IMR-90 (cell line): Measurements from ENCODE around the gene LMTK2. TPM values are rescaled to one million over a fixed set of nuclear protein-coding genes. Genes with fewer than 3 reads are reported as not detected.

Source experiments
- ATAC-seq: fragments of 200-7000 bp; cut with Tn5 transposase; 2 replicates; pipeline ENCODE4 v1.9.1; 2020; ENCODE audit warnings: low read depth, mild to moderate bottlenecking, moderate library complexity
- BruUV-seq: library from RNA; stranded (reverse); fragments of 400-500 nt; replicated peaks from 2 replicates; lab custom pipeline; 2021; lab: Mats Ljungman, UMichigan
- CTCF ChIA-PET: fragments of 300-600 bp; formaldehyde crosslinking; extraction: SDS; loops from one replicate; lab custom pipeline; 2021; ENCODE audit warnings: antibody characterized with exemption; lab: Yijun Ruan, JAX
- POLR2A ChIA-PET: fragments of 300-600 bp; sonication (Branson Sonifier 250); formaldehyde crosslinking; loops from one replicate; lab custom pipeline; 2022; ENCODE audit warnings: antibody characterized with exemption; ENCODE audit not compliant: unreplicated experiment; lab: Charles Lee
- DNase-seq: peaks from one replicate; pipeline ENCODE4 v3.0.0; 2013
- H2AFZ ChIP-seq: replicated peaks from 2 replicates; pipeline ENCODE3; 2013; ENCODE audit warnings: low read length, mild to moderate bottlenecking; ENCODE audit not compliant: poor library complexity
- H2AK5ac ChIP-seq: 2 replicates; pipeline ENCODE4 v1.6.1; 2013; ENCODE audit warnings: low read depth, low read length, inconsistent platforms
- H2AK9ac ChIP-seq: replicated peaks from 2 replicates; pipeline ENCODE3; 2013; ENCODE audit warnings: mild to moderate bottlenecking, low read depth, low read length, moderate library complexity; ENCODE audit not compliant: poor library complexity
- H2BK120ac ChIP-seq: 2 replicates; pipeline ENCODE4 v1.6.1; 2013; ENCODE audit warnings: low read depth, low read length, inconsistent platforms
- H2BK15ac ChIP-seq: 3 replicates; pipeline ENCODE4 v1.6.1; 2013; ENCODE audit warnings: low read depth, low read length, inconsistent platforms
- H2BK20ac ChIP-seq: 2 replicates; pipeline ENCODE4 v1.6.1; 2013; ENCODE audit warnings: low read depth, mild to moderate bottlenecking, inconsistent platforms, low read length, moderate library complexity
- H2BK5ac ChIP-seq: 2 replicates; pipeline ENCODE4 v1.6.1; 2013; ENCODE audit warnings: mild to moderate bottlenecking, low read depth, low read length, inconsistent platforms; ENCODE audit not compliant: poor library complexity, severe bottlenecking
- H3K14ac ChIP-seq: replicated peaks from 2 replicates; pipeline ENCODE4 v1.6.1; 2013; ENCODE audit warnings: low read depth, low read length, inconsistent platforms
- H3K18ac ChIP-seq: 2 replicates; pipeline ENCODE4 v1.6.1; 2013; ENCODE audit warnings: low read depth, low read length, control low read depth
- H3K23ac ChIP-seq: 2 replicates; pipeline ENCODE4 v1.6.1; 2013; ENCODE audit warnings: low read depth, low read length, inconsistent platforms
- H3K27ac ChIP-seq: 2 replicates; pipeline ENCODE4 v1.5.1; 2013; ENCODE audit warnings: mild to moderate bottlenecking, control low read depth, low read length; ENCODE audit not compliant: insufficient read depth
- H3K27me3 ChIP-seq: 2 replicates; pipeline ENCODE4 v1.6.1; 2013; ENCODE audit warnings: low read length; ENCODE audit not compliant: control insufficient read depth, insufficient read depth
- H3K36me3 ChIP-seq: 2 replicates; pipeline ENCODE4 v1.6.1; 2013; ENCODE audit warnings: low read length, mixed read lengths; ENCODE audit not compliant: control insufficient read depth, insufficient read depth
- H3K4ac ChIP-seq: 2 replicates; pipeline ENCODE4 v1.6.1; 2013; ENCODE audit warnings: low read depth, low read length, inconsistent platforms
- H3K4me1 ChIP-seq: 2 replicates; pipeline ENCODE4 v1.6.1; 2013; ENCODE audit warnings: low read length, mixed read lengths; ENCODE audit not compliant: control insufficient read depth, insufficient read depth
- H3K4me2 ChIP-seq: 2 replicates; pipeline ENCODE4 v1.6.1; 2013; ENCODE audit warnings: low read depth, mild to moderate bottlenecking, control low read depth, low read length, moderate library complexity
- H3K4me3 ChIP-seq: 2 replicates; pipeline ENCODE4 v1.5.1; 2013; ENCODE audit warnings: low read depth, mild to moderate bottlenecking, control low read depth, low read length, moderate library complexity; ENCODE audit not compliant: insufficient read depth
- H3K56ac ChIP-seq: 2 replicates; pipeline ENCODE4 v1.6.1; 2013; ENCODE audit warnings: low read length, inconsistent platforms; ENCODE audit not compliant: insufficient read depth; ENCODE audit errors: extremely low read depth
- H3K79me1 ChIP-seq, 2 experiments: 2 replicates each; pipeline ENCODE4 v1.6.1; 2013; ENCODE audit warnings: low read length in 2 of 2, inconsistent platforms in 1 of 2, low read depth in 1 of 2
- H3K9ac ChIP-seq: 2 replicates; pipeline ENCODE4 v1.6.1; 2013; ENCODE audit warnings: low read depth, low read length, control low read depth
- H3K9me1 ChIP-seq: 2 replicates; pipeline ENCODE4 v1.6.1; 2013; ENCODE audit warnings: low read length, inconsistent platforms; ENCODE audit not compliant: insufficient read depth
- H3K9me3 ChIP-seq: 2 replicates; pipeline ENCODE4 v1.6.1; 2013; ENCODE audit warnings: low read length; ENCODE audit not compliant: control insufficient read depth, insufficient read depth
- H4K20me1 ChIP-seq: 2 replicates; pipeline ENCODE4 v1.6.1; 2013; ENCODE audit warnings: low read length, inconsistent platforms; ENCODE audit not compliant: insufficient read depth
- H4K5ac ChIP-seq: 2 replicates; pipeline ENCODE4 v1.6.1; 2013; ENCODE audit warnings: mild to moderate bottlenecking, low read depth, low read length, control low read depth
- H4K8ac ChIP-seq, 2 experiments: 2 replicates each; pipeline ENCODE4 v1.6.1; 2013; ENCODE audit warnings: low read depth in 2 of 2, low read length in 2 of 2, control low read depth in 1 of 2, inconsistent platforms in 1 of 2
- H4K91ac ChIP-seq: 2 replicates; pipeline ENCODE4 v1.6.1; 2013; ENCODE audit warnings: low read depth, low read length, inconsistent platforms; ENCODE audit not compliant: insufficient read depth
- BHLHE40 ChIP-seq: fragments of 150-350 bp; IDR thresholded peaks from 2 replicates; pipeline ENCODE4 v1.6.1; 2016; ENCODE audit warnings: mild to moderate bottlenecking, low read depth, low read length
- CEBPB ChIP-seq: IDR thresholded peaks from 2 replicates; pipeline ENCODE4 v1.6.1; 2012; ENCODE audit warnings: low read depth, low read length, improper control_type of control experiment
- ELK1 ChIP-seq: fragments of 150-350 bp; IDR thresholded peaks from 2 replicates; pipeline ENCODE4 v1.6.1; 2016; ENCODE audit warnings: low read depth, mild to moderate bottlenecking, low read length, moderate library complexity, borderline replicate concordance
- FOS ChIP-seq: fragments of 150-350 bp; IDR thresholded peaks from 2 replicates; pipeline ENCODE4 v1.6.1; 2016; ENCODE audit warnings: low read depth, low read length
- MAFK ChIP-seq: IDR thresholded peaks from 2 replicates; pipeline ENCODE4 v1.6.1; 2012; ENCODE audit warnings: low read depth, low read length, improper control_type of control experiment
- MAZ ChIP-seq: IDR thresholded peaks from 2 replicates; pipeline ENCODE4 v1.6.1; 2012; ENCODE audit warnings: low read depth, mild to moderate bottlenecking, low read length, improper control_type of control experiment, moderate library complexity, borderline replicate concordance
- MXI1 ChIP-seq: IDR thresholded peaks from 2 replicates; pipeline ENCODE4 v1.6.1; 2012; ENCODE audit warnings: low read depth, mild to moderate bottlenecking, low read length, moderate library complexity, borderline replicate concordance
- NFE2L2 ChIP-seq: fragments of 150-350 bp; IDR thresholded peaks from 2 replicates; pipeline ENCODE4 v1.6.1; 2016; ENCODE audit warnings: low read depth, mild to moderate bottlenecking, low read length
- POLR2A ChIP-seq: IDR thresholded peaks from 2 replicates; pipeline ENCODE4 v1.6.1; 2012; ENCODE audit warnings: mild to moderate bottlenecking, low read depth, low read length
- RAD21 ChIP-seq: IDR thresholded peaks from 2 replicates; pipeline ENCODE4 v1.6.1; 2012; ENCODE audit warnings: low read length, improper control_type of control experiment
- RCOR1 ChIP-seq: IDR thresholded peaks from 2 replicates; pipeline ENCODE4 v1.6.1; 2012; ENCODE audit warnings: mild to moderate bottlenecking, low read length, improper control_type of control experiment; ENCODE audit not compliant: insufficient replicate concordance
- RFX5 ChIP-seq: IDR thresholded peaks from 2 replicates; pipeline ENCODE4 v1.8.0; 2012; ENCODE audit warnings: low read depth, mild to moderate bottlenecking, low read length, moderate library complexity
- SMC3 ChIP-seq: fragments of 150-350 bp; IDR thresholded peaks from 2 replicates; pipeline ENCODE4 v1.6.1; 2016; ENCODE audit warnings: low read depth, mild to moderate bottlenecking, antibody characterized with exemption, low read length, moderate library complexity
- USF2 ChIP-seq: fragments of 150-350 bp; IDR thresholded peaks from 2 replicates; pipeline ENCODE4 v1.6.1; 2017; ENCODE audit warnings: mild to moderate bottlenecking, antibody characterized with exemption, low read length, low read depth
- WGBS, 2 experiments: methylation state at CpG; one replicate each; pipeline versions ENCODE4 v1.1.5 to v1.1.7; 2013; ENCODE audit warnings: missing lambda C conversion rate in 2 of 2; ENCODE audit not compliant: insufficient read length in 1 of 2; ENCODE audit errors: extremely low coverage in 2 of 2; 5-methylcytosine and 5-hydroxymethylcytosine counted together
- dilution Hi-C: fragments of 300-500 bp; cut with HindIII; formaldehyde crosslinking; loops from one replicate; pipeline ENCODE4 v1.14.3; 2018; ENCODE audit warnings: low sequenced_read_pairs; ENCODE audit not compliant: unreplicated experiment
- in situ Hi-C: fragments of 300-500 bp; cut with MboI; formaldehyde crosslinking; loops from 3 replicates; pipeline ENCODE4 v1.14.3; 2019; ENCODE audit warnings: low sequenced_read_pairs, inconsistent platforms, mixed read lengths
- intact Hi-C: fragments of 100-400 bp; cut with micrococcal nuclease; formaldehyde crosslinking; loops from 2 replicates; pipeline ENCODE4 v1.10.0; 2022
- polyA plus RNA-seq, 3 experiments: library from polyadenylated mRNA; depleted of rRNA; stranded (reverse); fragments of >200 nt; gene quantifications; 2 replicates each; pipeline ENCODE4 v1.2.3, GENCODE V29; 2012; ENCODE audit warnings: low replicate concordance in 1 of 3
- total RNA-seq: library from RNA; depleted of rRNA; stranded (reverse); fragments of >200 nt; gene quantifications from 2 replicates; pipeline ENCODE4 v1.2.3, GENCODE V29; 2012

Gene LMTK2
- total and polyA plus RNA-seq, 2 of the 4 experiments (the other 2 are of a cell fraction): 4.4 to 5.0 TPM

- peak overlapping the region; percentile 72 for H2AK9ac ChIP-seq
- no peak overlapping the region for H3K56ac ChIP-seq
- ChIA-PET POLR2A (no interaction called here), CTCF (no interaction called here)
- peak overlapping the region; percentile 8; the same call in 1 of the 2 replicates for H2AK5ac ChIP-seq
- in situ Hi-C loops: no loop called here
- intact Hi-C loops: loop anchor here (1.0 kb wide), 1 partner anchor 39 kb away; no protein-coding TSS in a partner anchor
- no peak overlapping the region for H2BK5ac ChIP-seq
- H2AFZ ChIP-seq: peak overlapping the region; percentile 63
- peak; percentile 10 for ATAC-seq
- H3K27ac ChIP-seq: no peak overlapping the region
- H3K4me1 ChIP-seq: no peaks in the 10 kb centered on the region
- no TSS peak for BruUV-seq
- H2BK20ac ChIP-seq: no peak overlapping the region
- no peaks in the 10 kb centered on the region for H3K27me3 ChIP-seq
- no peaks in the 10 kb centered on the region for H3K9me1 ChIP-seq
- no peak overlapping the region for H3K9ac ChIP-seq
- WGBS, 2 experiments: 72% methylated on average over 27 of the region's 49 CpGs; no CpG with 5 or more reads in 1 of the 2 experiments
- peak overlapping the region; percentile 20; the same call in 1 of the 2 replicates for H3K4me3 ChIP-seq
- no peak overlapping the region for H3K23ac ChIP-seq
- dilution Hi-C loops: no loop called here
- H3K4ac ChIP-seq: no peak overlapping the region
- H2BK120ac ChIP-seq: no peak overlapping the region
- H4K5ac ChIP-seq: no peak overlapping the region
- no peak overlapping the region for H3K18ac ChIP-seq
- H4K91ac ChIP-seq: no peak overlapping the region
- H3K79me1 ChIP-seq: no peaks in the 10 kb centered on the region
- no peaks in the 10 kb centered on the region for H4K20me1 ChIP-seq
- no peak overlapping the region for H4K8ac ChIP-seq
- H3K14ac ChIP-seq: no peak overlapping the region
- DNase-seq: no peak
- H3K4me2 ChIP-seq: no peak overlapping the region; the same call in 1 of the 2 replicates
- no peaks in the 10 kb centered on the region for H3K9me3 ChIP-seq
- H2BK15ac ChIP-seq: no peak overlapping the region
- peaks cover 10% of the 10 kb centered on the region for H3K36me3 ChIP-seq
- TF ChIP-seq NFE2L2 (no peak), RCOR1 (no peak), RAD21 (no peak), MXI1 (no peak), ELK1 (no peak), CEBPB (no peak), RFX5 (no peak), POLR2A (no peak), MAZ (no peak), USF2 (no peak), MAFK (no peak), SMC3 (no peak), BHLHE40 (no peak), FOS (no peak)
These were observed 105.2 kb downstream of the LMTK2 start for GRCh38 chr7:98211676-98212531.
